GM12801 (cell line): ENCODE measurements around the gene COL26A1.

Source experiments
- CTCF ChIP-seq: IDR thresholded peaks from one replicate; pipeline ENCODE4 v1.5.1; 2011; ENCODE audit warnings: control low read depth; ENCODE audit not compliant: insufficient read length; ENCODE audit errors: extremely low read depth

Gene COL26A1

GRCh38 chr7:101506531-101506930 is 143.9 kb downstream of the COL26A1 start:
- TF ChIP-seq CTCF: no peak

- no peak for TF ChIP-seq CTCF
Observed at GRCh38 chr7:101507327-101507726, 144.7 kb downstream of the COL26A1 start.

GRCh38 chr7:101507791-101508252 is 145.1 kb downstream of the COL26A1 start:
- no peak for TF ChIP-seq CTCF

GRCh38 chr7:101510297-101510696 is 147.6 kb downstream of the COL26A1 start:
- no peak for TF ChIP-seq CTCF

GRCh38 chr7:101511965-101512364 is 149.3 kb downstream of the COL26A1 start:
- no peak for TF ChIP-seq CTCF

- TF ChIP-seq CTCF: no peak
Observed at GRCh38 chr7:101516851-101517250, 154.2 kb downstream of the COL26A1 start.

- TF ChIP-seq CTCF: no peak
Observed at GRCh38 chr7:101517304-101517703, 154.6 kb downstream of the COL26A1 start.

GRCh38 chr7:101518336-101518735 is 155.7 kb downstream of the COL26A1 start:
- no peak for TF ChIP-seq CTCF
